Adrenal gland (tissue), 5 donors: ENCODE results near the gene ZNF562.

Experiments used
- CTCF ChIP-seq, 6 experiments: fragments of 450-650 bp in 4 of 6; fragments of 200-600 bp in 2 of 6; sonication (generic) in 1 of 6; IDR thresholded peaks; 1 replicate in 5 of 6; 2 replicates in 1 of 6; pipeline versions ENCODE4 v1.5.1 to v1.8.0; 2016 to 2021; ENCODE audit warnings: antibody characterized with exemption in 6 of 6, mild to moderate bottlenecking in 2 of 6, moderate library complexity in 1 of 6
- POLR2A ChIP-seq, 2 donors: fragments of 450-650 bp; IDR thresholded peaks; one replicate each; pipeline ENCODE4 v1.6.1; 2017; ENCODE audit warnings: antibody characterized with exemption in 2 of 2, mild to moderate bottlenecking in 2 of 2, moderate library complexity in 1 of 2
- donor health status: DM: no; HTN: no; CAD: no.

GRCh38 chr19:9636018-9636417 is 38.9 kb downstream of the ZNF562 start:
- TF ChIP-seq CTCF (IDR thresholded peaks at IDR 0.05): no peak
- TF ChIP-seq POLR2A (IDR thresholded peaks at IDR 0.05): no peak
